HepG2 (cell line): Measurements from ENCODE around the gene STK32A. TPM values are rescaled to one million over a fixed set of nuclear protein-coding genes. Genes with fewer than 3 reads are reported as not detected.

ENCODE experiments used
- ATAC-seq: fragments of 200-7000 bp; cut with Tn5 transposase; 3 replicates; pipeline ENCODE4 v1.9.1; 2020; ENCODE audit warnings: mild to moderate bottlenecking, moderate library complexity
- BruUV-seq: library from RNA; stranded (reverse); fragments of 400-500 nt; replicated peaks from 2 replicates; lab custom pipeline; 2021; lab: Mats Ljungman, UMichigan
- CTCF ChIA-PET: fragments of 300-600 bp; formaldehyde crosslinking; extraction: SDS; loops from one replicate; lab custom pipeline; 2021; ENCODE audit warnings: low total read pairs, inconsistent platforms, low intra/inter-chr PET ratio; lab: Yijun Ruan, JAX
- POLR2A ChIA-PET: fragments of 350-600 bp; sonication (Branson Sonifier 250); formaldehyde crosslinking; loops from one replicate; lab custom pipeline; 2020; ENCODE audit warnings: antibody characterized with exemption, inconsistent platforms; lab: Yijun Ruan, JAX
- DNase-seq: peaks from one replicate; pipeline ENCODE4 v3.0.0-alpha.2; 2015; ENCODE audit warnings: low spot score
- FAIRE-seq: peaks from 3 replicates; lab custom pipeline; 2011; peaks lifted over from hg19 to GRCh38; lab: Jason Lieb, UNC
- H2AFZ ChIP-seq: one replicate; pipeline ENCODE4 v1.6.1; 2011; ENCODE audit warnings: low read length, inconsistent platforms
- H3K27ac ChIP-seq: fragments of 300-600 bp; 3 replicates; pipeline ENCODE4 v1.8.0; 2011; ENCODE audit warnings: mixed run types, mild to moderate bottlenecking, mixed read lengths, low read length, inconsistent platforms; ENCODE audit not compliant: insufficient read depth; ENCODE audit errors: extremely low read length
- H3K27me3 ChIP-seq, 2 experiments: fragments of 200-600 bp in 1 of 2; 2 replicates in 1 of 2; 3 replicates in 1 of 2; pipeline versions ENCODE4 v1.6.0 to v1.8.0; 2011; ENCODE audit warnings: low read length in 2 of 2, mild to moderate bottlenecking in 2 of 2, moderate library complexity in 2 of 2, inconsistent platforms in 1 of 2; ENCODE audit not compliant: insufficient read depth in 2 of 2, control insufficient read depth in 1 of 2
- H3K36me3 ChIP-seq, 2 experiments: fragments of 200-600 bp in 1 of 2; replicated peaks in 1 of 2; 2 replicates in 1 of 2; 3 replicates in 1 of 2; pipeline versions ENCODE4 v1.5.1 to v1.8.0; 2011; ENCODE audit warnings: low read length in 2 of 2, inconsistent platforms in 1 of 2; ENCODE audit not compliant: insufficient read depth in 2 of 2, control insufficient read depth in 1 of 2
- H3K4me1 ChIP-seq: 2 replicates; pipeline ENCODE4 v1.5.1; 2012; ENCODE audit warnings: low read length, inconsistent platforms; ENCODE audit not compliant: insufficient read depth
- H3K4me2 ChIP-seq: 2 replicates; pipeline ENCODE4 v1.6.0; 2011; ENCODE audit warnings: low read depth, low read length, inconsistent platforms
- H3K4me3 ChIP-seq, 3 experiments: fragments of 200-600 bp in 1 of 3; sonication (generic), shearing (Covaris generic) in 1 of 3; replicated peaks in 1 of 3; 2 replicates each; pipeline ENCODE4 v1.5.1; 2011 to 2016; ENCODE audit warnings: low read length in 3 of 3, inconsistent platforms in 2 of 3, low read depth in 2 of 3, mild to moderate bottlenecking in 2 of 3, control low read depth in 1 of 3, mixed read lengths in 1 of 3; ENCODE audit not compliant: insufficient read depth in 1 of 3
- H3K79me2 ChIP-seq: one replicate; pipeline ENCODE4 v1.6.1; 2011; ENCODE audit warnings: low read length, inconsistent platforms; ENCODE audit not compliant: insufficient read depth
- H3K9ac ChIP-seq: 2 replicates; pipeline ENCODE4 v1.6.0; 2011; ENCODE audit warnings: mild to moderate bottlenecking, low read depth, low read length, inconsistent platforms; ENCODE audit not compliant: insufficient read depth
- H3K9me3 ChIP-seq: 2 replicates; pipeline ENCODE4 v1.5.1; 2012; ENCODE audit warnings: mild to moderate bottlenecking, low read length
- H4K20me1 ChIP-seq: 2 replicates; pipeline ENCODE4 v1.6.0; 2011; ENCODE audit warnings: inconsistent platforms, mild to moderate bottlenecking, low read length, moderate library complexity; ENCODE audit not compliant: insufficient read depth
- ATF7-NPFF ChIP-seq: sonication (generic); formaldehyde crosslinking; IDR thresholded peaks from 2 replicates; pipeline ENCODE4 v1.8.1; 2023; ENCODE audit warnings: mild to moderate bottlenecking, low read depth, missing genetic modification reagents, moderate library complexity
- CENPX ChIP-seq: sonication (generic); formaldehyde crosslinking; IDR thresholded peaks from 2 replicates; pipeline ENCODE4 v1.9.0; 2021; ENCODE audit warnings: mild to moderate bottlenecking, missing genetic modification reagents, moderate library complexity
- HOXD1 ChIP-seq: sonication (generic); formaldehyde crosslinking; IDR thresholded peaks from 2 replicates; pipeline ENCODE4 v1.5.0; 2020; ENCODE audit warnings: missing genetic modification reagents
- MYNN ChIP-seq: sonication (generic); formaldehyde crosslinking; IDR thresholded peaks from 2 replicates; pipeline ENCODE4 v1.4.0; 2020; ENCODE audit warnings: mild to moderate bottlenecking, low read depth, missing genetic modification reagents
- NCOR1 ChIP-seq: fragments of 200-600 bp; sonication (generic); IDR thresholded peaks from 2 replicates; pipeline ENCODE4 v1.7.0; 2017; ENCODE audit warnings: antibody characterized with exemption, low read length, borderline replicate concordance
- NR2F2 ChIP-seq: IDR thresholded peaks from 2 replicates; pipeline ENCODE4 v1.6.1; 2012; ENCODE audit warnings: low read depth, inconsistent platforms, borderline replicate concordance
- PRMT3 ChIP-seq: sonication (generic); formaldehyde crosslinking; IDR thresholded peaks from 2 replicates; pipeline ENCODE4 v1.8.1; 2022; ENCODE audit warnings: low read depth, mild to moderate bottlenecking, moderate library complexity, missing genetic modification reagents, borderline replicate concordance
- ZIK1 ChIP-seq: sonication (generic); formaldehyde crosslinking; IDR thresholded peaks from 2 replicates; pipeline ENCODE4 v1.5.0; 2020; ENCODE audit warnings: mild to moderate bottlenecking, low read depth, missing genetic modification reagents, borderline replicate concordance
- ZNF121 ChIP-seq: sonication (generic); formaldehyde crosslinking; IDR thresholded peaks from 2 replicates; pipeline ENCODE4 v1.5.0; 2020; ENCODE audit warnings: mild to moderate bottlenecking, missing genetic modification reagents
- ZNF331 ChIP-seq: sonication (generic); formaldehyde crosslinking; IDR thresholded peaks from 2 replicates; pipeline ENCODE4 v1.4.0; 2020; ENCODE audit warnings: missing genetic modification reagents
- ZNF367 ChIP-seq: sonication (generic); formaldehyde crosslinking; IDR thresholded peaks from 2 replicates; pipeline ENCODE4 v1.4.0; 2020; ENCODE audit warnings: missing genetic modification reagents, borderline replicate concordance
- ZNF431 ChIP-seq: sonication (generic); formaldehyde crosslinking; IDR thresholded peaks from 2 replicates; pipeline ENCODE4 v1.9.0; 2022; ENCODE audit warnings: missing genetic modification reagents, low read depth, mild to moderate bottlenecking, borderline replicate concordance
- ZNF441 ChIP-seq: sonication (generic); formaldehyde crosslinking; IDR thresholded peaks from 2 replicates; pipeline ENCODE4 v1.7.0; 2021; ENCODE audit warnings: missing genetic modification reagents, borderline replicate concordance
- ZSCAN20 ChIP-seq: sonication (generic); formaldehyde crosslinking; IDR thresholded peaks from 2 replicates; pipeline ENCODE4 v1.4.0; 2020; ENCODE audit warnings: missing genetic modification reagents, mild to moderate bottlenecking, borderline replicate concordance
- WGBS: methylation state at CpG from one replicate; pipeline ENCODE4 v1.1.6; 2017; ENCODE audit warnings: low lambda C conversion rate; 5-methylcytosine and 5-hydroxymethylcytosine counted together
- in situ Hi-C: cut with HindIII; loops from 2 replicates; pipeline ENCODE4 v1.10.0; 2017; ENCODE audit warnings: low pct_unique_long_range_greater_than_20kb; ENCODE audit not compliant: extremely low pct_ligation_motif_present
- intact Hi-C: fragments of 100-400 bp; cut with micrococcal nuclease; formaldehyde crosslinking; loops from one replicate; pipeline ENCODE4 v1.10.0; 2022; ENCODE audit not compliant: unreplicated experiment
- polyA plus RNA-seq, 8 experiments: library from polyadenylated mRNA; depleted of rRNA in 3 of 8; stranded (reverse) in 7 of 8; unstranded in 1 of 8; fragments of >200 nt; fragmentation: Illumina TruSeq in 4 of 8; extraction: Trizol in 4 of 8; gene quantifications; 2 replicates each; pipeline versions ENCODE4 v1.2.1 to v1.2.3, GENCODE V29; 2011 to 2016; ENCODE audit warnings: low read depth in 4 of 8, missing spikeins in 1 of 8, mixed read lengths in 1 of 8; ENCODE audit not compliant: insufficient read depth in 1 of 8
- total RNA-seq, 5 experiments: library from RNA; depleted of rRNA; stranded (reverse); fragments of >200 nt; fragmentation: Illumina TruSeq; extraction: Trizol; gene quantifications; 2 replicates each; pipeline ENCODE4 v1.2.3, GENCODE V29; 2016; ENCODE audit warnings: low read depth in 1 of 5

STK32A gene
- total and polyA plus RNA-seq, 2 of the 13 experiments (the other 11 are each of a cell fraction or from before 2014, with no cell fraction given): not detected

GRCh38 chr5:147430628-147431027 lies 195.8 kb downstream of the STK32A start:
- ChIA-PET POLR2A (no interaction called here), CTCF (no interaction called here)
- Histone ChIP-seq H3K79me2 (no peaks in the 10 kb centered on the region), H4K20me1 (no peaks in the 10 kb centered on the region), H3K4me2 (no peak overlapping the region), H3K36me3 (no peaks in the 10 kb centered on the region), H3K27me3 (no peaks in the 10 kb centered on the region), H3K9me3 (no peaks in the 10 kb centered on the region), H3K4me1 (no peaks in the 10 kb centered on the region), H3K9ac (no peak overlapping the region), H2AFZ (no peak overlapping the region), H3K27ac (no peak overlapping the region), H3K4me3 (no peak overlapping the region)
- in situ Hi-C loops (no loop called here), intact Hi-C loops (no loop called here)
- TF ChIP-seq PRMT3 (no peak), ZIK1 (CRISPR knock-in tag) (no peak), ZNF121 (CRISPR knock-in tag) (no peak), ZNF331 (CRISPR knock-in tag) (no peak), NR2F2 (no peak), ZSCAN20 (CRISPR knock-in tag) (no peak), CENPX (CRISPR knock-in tag) (no peak), ZNF367 (no peak), NCOR1 (no peak), ATF7-NPFF (no peak), ZNF431 (no peak), MYNN (CRISPR knock-in tag) (no peak), HOXD1 (CRISPR knock-in tag) (no peak), ZNF441 (CRISPR knock-in tag) (no peak)
- FAIRE-seq: no peak
- WGBS: 89% methylated on average over 2 of the region's 2 CpGs
- BruUV-seq: no TSS peak
- no peak for DNase-seq
- no peak for ATAC-seq
